SK-N-SH treated with all-trans-retinoic acid at 6 μM for 48 hours (cell line): ENCODE measurements around the gene GNAI1.

ENCODE experiments used
- ATAC-seq: fragments of 200-7000 bp; cut with Tn5 transposase; 3 replicates; pipeline ENCODE4 v1.9.1; 2020; ENCODE audit warnings: mild to moderate bottlenecking, moderate library complexity
- ARNTL ChIP-seq: fragments of 450-650 bp; formaldehyde crosslinking; IDR thresholded peaks from 2 replicates; pipeline ENCODE4 v1.5.0; 2020; ENCODE audit warnings: low read depth, mild to moderate bottlenecking, moderate library complexity, borderline replicate concordance
- BACH2 ChIP-seq: fragments of 250-450 bp; sonication (Bioruptor Pico); IDR thresholded peaks from 2 replicates; pipeline ENCODE4 v1.9.0; 2021; ENCODE audit warnings: mild to moderate bottlenecking, borderline replicate concordance
- CREB5 ChIP-seq: fragments of 250-450 bp; sonication (Bioruptor Pico); IDR thresholded peaks from 2 replicates; pipeline ENCODE4 v1.5.1; 2020; ENCODE audit warnings: low read depth, mild to moderate bottlenecking, moderate library complexity
- CSDC2 ChIP-seq: fragments of 250-450 bp; sonication (Bioruptor Pico); IDR thresholded peaks from 2 replicates; pipeline ENCODE4 v1.5.0; 2020; ENCODE audit warnings: mild to moderate bottlenecking, moderate library complexity
- CSRNP3 ChIP-seq: fragments of 250-450 bp; sonication (Bioruptor Pico); IDR thresholded peaks from 2 replicates; pipeline ENCODE4 v1.5.1; 2021; ENCODE audit warnings: mild to moderate bottlenecking, moderate library complexity
- ESRRG ChIP-seq: fragments of 250-450 bp; sonication (Bioruptor Pico); IDR thresholded peaks from 2 replicates; pipeline ENCODE4 v1.6.1; 2021; ENCODE audit warnings: mild to moderate bottlenecking
- GLIS3 ChIP-seq: fragments of 250-450 bp; sonication (Bioruptor Pico); IDR thresholded peaks from 2 replicates; pipeline ENCODE4 v1.5.0; 2020; ENCODE audit warnings: mild to moderate bottlenecking, moderate library complexity
- ISL1 ChIP-seq: fragments of 250-450 bp; sonication (Bioruptor Pico); IDR thresholded peaks from 2 replicates; pipeline ENCODE4 v2.1.2; 2022; ENCODE audit warnings: mild to moderate bottlenecking, moderate library complexity
- PATZ1 ChIP-seq: fragments of 250-450 bp; sonication (Bioruptor Pico); IDR thresholded peaks from 2 replicates; pipeline ENCODE4 v1.8.0; 2020; ENCODE audit warnings: mild to moderate bottlenecking, moderate library complexity, borderline replicate concordance
- POU6F1 ChIP-seq: fragments of 250-450 bp; sonication (Bioruptor Pico); IDR thresholded peaks from 2 replicates; pipeline ENCODE4 v1.8.0; 2021; ENCODE audit warnings: low read depth, mild to moderate bottlenecking, moderate library complexity, borderline replicate concordance
- PPARA ChIP-seq: fragments of 250-450 bp; sonication (Bioruptor Pico); IDR thresholded peaks from 2 replicates; pipeline ENCODE4 v1.5.0; 2020; ENCODE audit warnings: mild to moderate bottlenecking, borderline replicate concordance
- RARB ChIP-seq: fragments of 250-450 bp; sonication (Bioruptor Pico); IDR thresholded peaks from 2 replicates; pipeline ENCODE4 v1.8.0; 2021; ENCODE audit warnings: mild to moderate bottlenecking, moderate library complexity
- TCF4 ChIP-seq: fragments of 250-450 bp; sonication (Bioruptor Pico); IDR thresholded peaks from 2 replicates; pipeline ENCODE4 v1.8.0; 2021; ENCODE audit warnings: mild to moderate bottlenecking, moderate library complexity, borderline replicate concordance
- TOX ChIP-seq: fragments of 250-450 bp; sonication (Bioruptor Pico); IDR thresholded peaks from 2 replicates; pipeline ENCODE4 v1.8.0; 2021; ENCODE audit warnings: mild to moderate bottlenecking, moderate library complexity, borderline replicate concordance
- TSHZ2 ChIP-seq: fragments of 250-450 bp; sonication (Bioruptor Pico); IDR thresholded peaks from 2 replicates; pipeline ENCODE4 v1.5.0; 2020; ENCODE audit warnings: mild to moderate bottlenecking, moderate library complexity
- ZC3H10 ChIP-seq: fragments of 250-450 bp; sonication (Bioruptor Pico); IDR thresholded peaks from 2 replicates; pipeline ENCODE4 v1.5.1; 2021; ENCODE audit warnings: mild to moderate bottlenecking, moderate library complexity
- ZFP3 ChIP-seq: fragments of 250-450 bp; sonication (Bioruptor Pico); IDR thresholded peaks from 2 replicates; pipeline ENCODE4 v1.5.0; 2020; ENCODE audit warnings: mild to moderate bottlenecking, moderate library complexity
- ZFP30 ChIP-seq: fragments of 450-650 bp; formaldehyde crosslinking; IDR thresholded peaks from 2 replicates; pipeline ENCODE4 v1.5.0; 2022; ENCODE audit warnings: mild to moderate bottlenecking, moderate library complexity
- ZNF565 ChIP-seq: fragments of 450-650 bp; formaldehyde crosslinking; conservative IDR thresholded peaks from 2 replicates; pipeline ENCODE4 v1.5.0; 2020; ENCODE audit warnings: low read depth, mild to moderate bottlenecking, moderate library complexity
- ZNF70 ChIP-seq: fragments of 450-650 bp; formaldehyde crosslinking; IDR thresholded peaks from 2 replicates; pipeline ENCODE4 v1.5.0; 2020; ENCODE audit warnings: mild to moderate bottlenecking, moderate library complexity
- ZNF8 ChIP-seq: fragments of 450-650 bp; formaldehyde crosslinking; IDR thresholded peaks from 2 replicates; pipeline ENCODE4 v1.5.0; 2020; ENCODE audit warnings: mild to moderate bottlenecking, moderate library complexity

GNAI1 gene

GRCh38 chr7:80249619-80250295, 115.1 kb downstream of the GNAI1 start:
- ATAC-seq: no peak
- TF ChIP-seq CREB5 (no peak), CSRNP3 (CRISPR knock-in tag) (no peak), ISL1 (CRISPR knock-in tag) (no peak), PATZ1 (no peak), TCF4 (CRISPR knock-in tag) (no peak), RARB (CRISPR knock-in tag) (no peak), CSDC2 (no peak), POU6F1 (CRISPR knock-in tag) (no peak)

GRCh38 chr7:80253237-80253636, 118.6 kb downstream of the GNAI1 start:
- no peak for TF ChIP-seq ISL1 (CRISPR knock-in tag)
- TF ChIP-seq RARB (CRISPR knock-in tag): no peak
- no peak for TF ChIP-seq PPARA (CRISPR knock-in tag)
- TF ChIP-seq ZC3H10 (CRISPR knock-in tag): no peak
- no peak for TF ChIP-seq ESRRG (CRISPR knock-in tag)
- TF ChIP-seq POU6F1 (CRISPR knock-in tag): no peak
- TF ChIP-seq ZFP30 (CRISPR knock-in tag): no peak
- TF ChIP-seq ZNF565 (CRISPR knock-in tag): no peak
- TF ChIP-seq ZFP3 (CRISPR knock-in tag): no peak
- TF ChIP-seq PATZ1: no peak
- TF ChIP-seq ZNF8 (CRISPR knock-in tag): no peak
- TF ChIP-seq TOX: no peak
- no peak for TF ChIP-seq CSRNP3 (CRISPR knock-in tag)
- TF ChIP-seq ZNF70 (CRISPR knock-in tag): no peak
- TF ChIP-seq GLIS3 (CRISPR knock-in tag): no peak
- no peak for TF ChIP-seq TCF4 (CRISPR knock-in tag)
- no peak for TF ChIP-seq ARNTL (CRISPR knock-in tag)
- TF ChIP-seq CSDC2: no peak
- no peak for TF ChIP-seq TSHZ2 (CRISPR knock-in tag)
- no peak for TF ChIP-seq BACH2 (CRISPR knock-in tag)

More at GRCh38 chr7:80253237-80253636, 118.6 kb downstream of the GNAI1 start:
- no peak for ATAC-seq
